Trophoblast cell (in vitro differentiated cells and primary cell): ENCODE results near the gene INO80E.

Source experiments
- DNase-seq, 2 donors: peaks; one replicate each; pipeline ENCODE4 v3.0.0-alpha.2; 2016
- H2AFZ ChIP-seq: 2 replicates; pipeline ENCODE4 v1.6.1; 2013; ENCODE audit warnings: low read length, moderate library complexity, mild to moderate bottlenecking; ENCODE audit not compliant: insufficient read depth, poor library complexity
- H2AK5ac ChIP-seq: 2 replicates; pipeline ENCODE4 v1.6.1; 2013; ENCODE audit warnings: mild to moderate bottlenecking, low read length
- H2BK120ac ChIP-seq: 2 replicates; pipeline ENCODE4 v1.6.1; 2013; ENCODE audit warnings: low read length, mild to moderate bottlenecking, moderate library complexity; ENCODE audit not compliant: insufficient read depth, poor library complexity
- H2BK12ac ChIP-seq: 2 replicates; pipeline ENCODE4 v1.6.1; 2013; ENCODE audit warnings: mild to moderate bottlenecking, low read length, moderate library complexity
- H2BK5ac ChIP-seq: 2 replicates; pipeline ENCODE4 v1.6.1; 2013; ENCODE audit warnings: low read length, low read depth, moderate library complexity, mild to moderate bottlenecking; ENCODE audit not compliant: poor library complexity
- H3K14ac ChIP-seq: 2 replicates; pipeline ENCODE4 v1.6.1; 2013; ENCODE audit warnings: mild to moderate bottlenecking, low read length
- H3K18ac ChIP-seq: 2 replicates; pipeline ENCODE4 v1.6.1; 2013; ENCODE audit warnings: mild to moderate bottlenecking, low read length
- H3K23ac ChIP-seq: 2 replicates; pipeline ENCODE4 v1.6.1; 2013; ENCODE audit warnings: low read length
- H3K27ac ChIP-seq: 2 replicates; pipeline ENCODE4 v1.5.1; 2013; ENCODE audit warnings: low read depth, mild to moderate bottlenecking, inconsistent platforms, low read length, moderate library complexity
- H3K27me3 ChIP-seq: 2 replicates; pipeline ENCODE4 v1.6.1; 2013; ENCODE audit warnings: inconsistent platforms, mild to moderate bottlenecking, low read length, moderate library complexity; ENCODE audit not compliant: insufficient read depth
- H3K36me3 ChIP-seq, 2 experiments: 1 replicate in 1 of 2; 2 replicates in 1 of 2; pipeline ENCODE4 v1.6.1; 2013; ENCODE audit warnings: low read length in 2 of 2, mild to moderate bottlenecking in 2 of 2, moderate library complexity in 1 of 2; ENCODE audit not compliant: insufficient read depth in 2 of 2, control insufficient read depth in 1 of 2
- H3K4ac ChIP-seq: 2 replicates; pipeline ENCODE4 v1.6.1; 2013; ENCODE audit warnings: low read depth, mild to moderate bottlenecking, low read length, moderate library complexity
- H3K4me1 ChIP-seq, 2 experiments: 1 replicate in 1 of 2; 2 replicates in 1 of 2; pipeline ENCODE4 v1.6.1; 2013; ENCODE audit warnings: low read length in 2 of 2, mild to moderate bottlenecking in 2 of 2, moderate library complexity in 1 of 2; ENCODE audit not compliant: insufficient read depth in 2 of 2, control insufficient read depth in 1 of 2
- H3K4me2 ChIP-seq: 2 replicates; pipeline ENCODE4 v1.6.1; 2013; ENCODE audit warnings: inconsistent platforms, mild to moderate bottlenecking, low read length, moderate library complexity
- H3K4me3 ChIP-seq: 2 replicates; pipeline ENCODE4 v1.5.1; 2013; ENCODE audit warnings: mild to moderate bottlenecking, low read depth, low read length, inconsistent platforms
- H3K79me1 ChIP-seq: one replicate; pipeline ENCODE4 v1.6.1; 2013; ENCODE audit warnings: low read length
- H3K79me2 ChIP-seq: 2 replicates; pipeline ENCODE4 v1.6.1; 2013; ENCODE audit warnings: low read length, mild to moderate bottlenecking; ENCODE audit not compliant: control insufficient read depth, insufficient read depth, poor library complexity
- H3K9ac ChIP-seq: 2 replicates; pipeline ENCODE4 v1.6.1; 2013; ENCODE audit warnings: mild to moderate bottlenecking, low read length
- H3K9me3 ChIP-seq: 2 replicates; pipeline ENCODE4 v1.6.1; 2013; ENCODE audit warnings: low read depth, mild to moderate bottlenecking, control low read depth, inconsistent platforms, low read length; ENCODE audit not compliant: insufficient read depth
- H4K12ac ChIP-seq: 2 replicates; pipeline ENCODE4 v1.6.1; 2013; ENCODE audit warnings: low read depth, mild to moderate bottlenecking, low read length, moderate library complexity
- H4K8ac ChIP-seq: 2 replicates; pipeline ENCODE4 v1.6.1; 2013; ENCODE audit warnings: low read depth, mild to moderate bottlenecking, low read length, moderate library complexity
- H4K91ac ChIP-seq: one replicate; pipeline ENCODE4 v1.6.1; 2013; ENCODE audit warnings: low read depth, mild to moderate bottlenecking, low read length, moderate library complexity
- WGBS: extraction: QIAGEN DNeasy Blood & Tissue Kit; methylation state at CpG from one replicate; pipeline ENCODE4 v1.1.7; 2013; ENCODE audit warnings: missing lambda C conversion rate; ENCODE audit not compliant: insufficient read length, insufficient coverage; ENCODE audit errors: extremely low coverage; 5-methylcytosine and 5-hydroxymethylcytosine counted together

Gene INO80E

DNA sequence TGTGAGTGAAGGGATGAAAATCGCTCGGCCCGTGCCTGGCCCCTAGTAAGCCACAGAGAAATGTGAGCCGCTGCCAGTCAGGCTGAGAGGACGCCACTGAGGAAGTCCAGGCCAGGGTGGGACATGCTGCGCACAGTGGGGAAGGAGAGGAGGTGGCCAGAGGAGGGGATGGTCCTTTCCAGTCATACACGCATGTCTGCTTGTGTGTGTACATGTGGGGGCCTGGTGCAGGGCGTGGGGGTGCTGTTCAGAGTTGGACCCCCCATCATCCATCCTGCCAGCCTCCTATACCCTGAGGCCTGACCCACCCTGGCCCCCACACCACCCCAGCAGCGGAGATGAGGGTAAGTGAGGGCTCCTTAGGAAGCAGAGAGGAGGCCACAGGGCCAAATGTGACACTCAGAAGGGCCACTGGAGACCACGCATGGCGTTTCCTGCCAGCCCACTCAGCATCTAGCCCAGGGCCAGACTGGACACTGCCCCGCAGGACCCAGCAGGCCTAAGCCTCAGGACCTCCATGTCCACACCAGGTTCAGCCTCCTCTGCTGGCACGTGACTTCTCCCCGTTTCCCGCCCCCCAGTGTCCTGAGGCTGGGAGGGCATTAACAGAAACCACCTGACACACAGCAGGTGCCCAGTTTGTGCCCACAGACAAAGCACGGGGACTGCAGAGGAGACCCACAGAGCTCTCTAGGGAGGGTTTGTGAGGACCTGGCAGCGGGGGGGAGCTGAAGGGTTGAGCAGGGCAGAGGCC lies 7.8 kb downstream of the INO80E start:
- H3K14ac ChIP-seq = no peak overlapping the region
- no peak overlapping the region for H3K23ac ChIP-seq
- H2AK5ac ChIP-seq = no peak overlapping the region
- no peaks in the 10 kb centered on the region for H3K27me3 ChIP-seq
- no peak overlapping the region for H2AFZ ChIP-seq
- no peak overlapping the region for H2BK5ac ChIP-seq
- peaks cover 44 to 48% of the 10 kb centered on the region in 2 experiments for H3K36me3 ChIP-seq
- H3K18ac ChIP-seq = no peak overlapping the region
- H2BK120ac ChIP-seq = no peak overlapping the region
- H3K4me1 ChIP-seq = no peaks in the 10 kb centered on the region
- H3K4ac ChIP-seq = no peak overlapping the region
- H4K8ac ChIP-seq = no peak overlapping the region
- H3K79me2 ChIP-seq = no peaks in the 10 kb centered on the region
- no peak overlapping the region for H4K12ac ChIP-seq
- H3K9ac ChIP-seq = no peak overlapping the region
- H3K4me3 ChIP-seq = no peak overlapping the region
- H3K27ac ChIP-seq = no peak overlapping the region
- H3K79me1 ChIP-seq = no peaks in the 10 kb centered on the region
- no peak overlapping the region for H2BK12ac ChIP-seq
- WGBS = no CpG with 5 or more reads among the region's 17 CpGs
- H3K9me3 ChIP-seq = no peaks in the 10 kb centered on the region
- no peak overlapping the region for H4K91ac ChIP-seq
- DNase-seq = no peak
- no peak overlapping the region for H3K4me2 ChIP-seq

DNA sequence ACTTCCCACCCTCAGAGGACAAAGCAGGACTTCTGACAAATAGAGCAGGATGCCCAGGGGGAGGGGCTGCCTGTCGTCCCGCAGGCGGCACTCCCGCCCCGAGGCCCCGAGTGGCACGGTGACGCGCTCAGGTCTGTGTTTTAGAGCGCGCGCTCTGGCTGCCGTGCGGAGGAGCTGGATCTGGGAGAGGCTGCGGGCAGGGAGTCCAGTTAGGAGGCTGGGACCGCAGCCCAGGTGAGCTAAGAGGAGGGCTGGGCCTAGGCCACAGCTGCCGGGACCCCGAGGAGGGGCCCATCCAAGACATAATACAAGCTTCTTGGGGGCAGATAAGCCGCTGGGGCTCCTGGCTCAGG lies 8.4 kb downstream of the INO80E start:
- Histone ChIP-seq H4K12ac (no peak overlapping the region), H3K9ac (no peak overlapping the region), H3K18ac (no peak overlapping the region), H3K79me2 (no peaks in the 10 kb centered on the region), H3K4ac (no peak overlapping the region), H2BK5ac (no peak overlapping the region), H4K8ac (no peak overlapping the region), H3K4me1 (no peaks in the 10 kb centered on the region), H3K4me3 (no peak overlapping the region), H3K9me3 (no peaks in the 10 kb centered on the region), H3K36me3 (peaks cover 42 to 48% of the 10 kb centered on the region in 2 experiments), H2AK5ac (no peak overlapping the region), H3K79me1 (no peaks in the 10 kb centered on the region), H3K14ac (no peak overlapping the region), H2AFZ (no peak overlapping the region), H4K91ac (no peak overlapping the region), H3K27me3 (no peaks in the 10 kb centered on the region), H2BK12ac (no peak overlapping the region), H3K4me2 (no peak overlapping the region), H2BK120ac (no peak overlapping the region), H3K23ac (no peak overlapping the region), H3K27ac (no peak overlapping the region)
- DNase-seq = no peak
- WGBS = no CpG with 5 or more reads among the region's 19 CpGs

DNA sequence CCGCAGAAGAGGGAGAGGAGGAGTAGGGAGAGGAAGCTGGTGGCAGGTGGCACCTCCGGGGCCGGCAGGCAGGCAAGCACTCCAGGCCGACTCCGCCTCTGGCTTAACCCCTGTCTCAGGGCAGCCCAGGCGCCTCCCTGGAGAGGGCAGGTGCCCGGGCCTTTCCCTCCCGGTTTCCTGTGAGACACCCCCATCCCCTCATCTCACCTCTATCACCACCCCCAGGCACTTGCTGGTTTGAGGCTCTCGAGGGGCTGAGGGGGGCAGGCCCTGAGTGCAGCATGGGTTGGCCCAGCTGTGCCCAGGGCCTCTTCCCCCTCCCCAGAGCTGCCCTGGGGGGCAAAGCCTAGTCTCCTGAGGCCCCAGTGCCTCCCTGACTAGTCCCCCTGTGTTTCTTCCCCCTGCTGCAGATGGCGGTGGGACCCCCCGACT lies 8.8 kb downstream of the INO80E start:
- Histone ChIP-seq H4K91ac (no peak overlapping the region), H3K27me3 (peaks cover under 1% of the 10 kb centered on the region), H2BK12ac (no peak overlapping the region), H3K4me2 (no peak overlapping the region), H3K4ac (no peak overlapping the region), H3K9ac (no peak overlapping the region), H3K4me3 (no peak overlapping the region), H3K79me2 (no peaks in the 10 kb centered on the region), H4K12ac (no peak overlapping the region), H2BK5ac (no peak overlapping the region), H3K27ac (no peak overlapping the region), H2AFZ (no peak overlapping the region), H3K9me3 (no peaks in the 10 kb centered on the region), H3K14ac (no peak overlapping the region), H3K36me3 (peaks cover 41 to 46% of the 10 kb centered on the region in 2 experiments), H3K18ac (no peak overlapping the region), H3K4me1 (no peaks in the 10 kb centered on the region), H3K23ac (no peak overlapping the region), H2BK120ac (no peak overlapping the region), H3K79me1 (no peaks in the 10 kb centered on the region), H4K8ac (no peak overlapping the region), H2AK5ac (no peak overlapping the region)
- no CpG with 5 or more reads among the region's 11 CpGs for WGBS
- no peak for DNase-seq

DNA sequence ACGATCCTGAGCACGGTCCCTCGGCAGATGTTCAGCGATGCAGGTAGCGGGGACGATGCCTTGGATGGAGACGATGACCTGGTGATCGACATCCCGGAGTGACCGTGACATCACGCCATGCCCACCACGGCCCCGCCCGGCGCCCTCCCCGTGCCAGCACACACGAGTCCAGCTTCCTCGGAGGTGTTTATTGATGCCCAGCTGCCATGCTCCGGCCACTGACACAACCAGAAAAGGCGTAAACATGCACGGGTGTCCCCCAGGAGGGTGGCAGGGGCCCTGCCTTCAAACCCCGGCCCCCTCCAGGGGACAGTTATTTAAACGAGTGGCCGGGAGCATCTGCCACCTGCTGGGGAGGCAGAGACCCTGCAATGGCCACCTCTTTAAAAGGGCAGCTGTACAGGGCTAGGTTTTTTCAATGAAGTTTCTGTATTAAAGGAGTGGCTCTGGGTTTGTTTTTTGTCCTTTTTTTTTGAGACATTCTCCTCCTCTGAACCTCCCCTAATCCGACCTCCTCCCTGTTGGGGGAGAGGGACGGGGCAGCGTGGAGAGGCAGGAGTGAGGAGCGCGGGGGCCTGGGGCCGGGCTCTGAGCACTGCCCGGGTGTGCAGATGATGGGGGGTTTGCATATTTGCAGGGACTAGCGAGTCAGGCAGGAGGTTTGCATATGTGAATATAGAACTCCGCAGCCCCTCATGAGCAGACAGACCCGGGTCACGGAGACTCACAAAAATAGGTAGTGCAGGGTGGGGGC lies 9.5 kb downstream of the INO80E start:
- Histone ChIP-seq H4K8ac (no peak overlapping the region), H3K14ac (no peak overlapping the region), H3K27me3 (peaks cover 7% of the 10 kb centered on the region), H2BK12ac (no peak overlapping the region), H2AFZ (no peak overlapping the region), H3K23ac (no peak overlapping the region), H3K79me2 (no peaks in the 10 kb centered on the region), H4K12ac (no peak overlapping the region), H3K79me1 (no peaks in the 10 kb centered on the region), H3K9me3 (peaks cover 1% of the 10 kb centered on the region), H3K9ac (no peak overlapping the region), H2BK5ac (no peak overlapping the region), H3K4ac (no peak overlapping the region), H4K91ac (no peak overlapping the region), H3K27ac (no peak overlapping the region), H3K18ac (no peak overlapping the region), H3K4me3 (no peak overlapping the region), H2BK120ac (no peak overlapping the region), H3K4me2 (no peak overlapping the region), H3K4me1 (no peaks in the 10 kb centered on the region), H2AK5ac (no peak overlapping the region), H3K36me3 (peaks cover 35 to 41% of the 10 kb centered on the region in 2 experiments)
- WGBS = no CpG with 5 or more reads among the region's 35 CpGs
- peak; percentile 39 to 64 for DNase-seq
